ENCODE results near the gene NFIX.

Gene NFIX

DNA sequence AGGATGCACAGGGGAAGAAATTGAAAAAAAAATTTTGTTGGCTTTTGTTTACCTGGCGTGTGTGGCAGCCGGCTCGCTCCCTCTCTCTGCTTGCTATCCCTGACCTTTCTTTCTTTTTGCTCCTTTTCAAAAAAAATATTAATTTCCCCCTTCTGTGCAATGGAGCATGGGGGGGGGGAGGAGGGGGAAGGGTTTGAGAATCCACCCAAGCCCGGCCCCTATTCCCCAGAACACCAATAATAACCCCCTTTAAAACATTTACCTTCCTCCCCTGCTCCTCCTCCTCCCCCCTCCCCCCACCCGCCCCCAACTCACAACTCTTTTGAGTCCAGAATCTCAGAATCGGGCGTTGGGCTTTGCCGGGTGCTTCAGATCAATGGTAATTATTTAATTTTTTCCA lies 28.4 kb downstream of the NFIX start:
- no peak for FAIRE-seq

DNA sequence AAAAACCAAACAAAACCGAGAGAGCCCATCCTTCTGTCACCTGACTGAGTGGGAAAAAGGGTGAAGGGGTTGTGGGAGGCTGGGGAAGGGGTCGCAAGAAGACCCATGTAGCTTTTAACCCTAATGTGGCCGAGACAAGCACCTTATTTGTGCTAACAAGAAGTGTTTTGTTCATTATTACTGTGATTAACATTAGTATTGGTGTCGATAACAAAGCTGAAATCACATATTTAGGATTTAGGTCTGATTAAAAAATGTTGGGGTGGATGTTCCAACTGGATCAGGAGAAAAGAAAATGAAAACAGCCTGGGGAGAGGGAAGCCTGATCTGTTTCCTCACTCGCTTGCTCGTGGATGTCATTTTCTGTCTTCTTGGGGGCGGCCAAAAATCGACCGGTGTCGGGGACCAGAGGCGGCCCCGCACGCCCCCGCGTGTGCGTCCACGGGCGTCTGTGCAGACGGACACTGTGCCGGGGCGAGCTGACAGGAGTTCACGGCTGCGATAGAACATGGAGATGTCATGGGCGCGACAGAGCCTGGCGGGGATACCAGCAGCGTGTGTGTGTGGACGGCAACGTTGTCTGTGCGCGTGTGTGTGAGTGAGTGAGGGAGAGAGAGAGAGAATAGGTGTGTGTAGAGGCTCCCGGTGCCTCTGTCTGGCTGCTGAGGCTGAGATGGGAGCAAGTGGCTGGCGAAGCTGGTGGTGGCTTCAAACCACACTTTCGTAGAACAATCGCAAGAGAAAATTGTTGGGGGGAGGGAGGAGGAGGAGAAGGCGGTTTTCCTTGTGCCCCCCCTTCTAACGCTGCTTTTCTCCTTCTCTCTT lies 29.1 kb downstream of the NFIX start:
- no peak for FAIRE-seq

DNA sequence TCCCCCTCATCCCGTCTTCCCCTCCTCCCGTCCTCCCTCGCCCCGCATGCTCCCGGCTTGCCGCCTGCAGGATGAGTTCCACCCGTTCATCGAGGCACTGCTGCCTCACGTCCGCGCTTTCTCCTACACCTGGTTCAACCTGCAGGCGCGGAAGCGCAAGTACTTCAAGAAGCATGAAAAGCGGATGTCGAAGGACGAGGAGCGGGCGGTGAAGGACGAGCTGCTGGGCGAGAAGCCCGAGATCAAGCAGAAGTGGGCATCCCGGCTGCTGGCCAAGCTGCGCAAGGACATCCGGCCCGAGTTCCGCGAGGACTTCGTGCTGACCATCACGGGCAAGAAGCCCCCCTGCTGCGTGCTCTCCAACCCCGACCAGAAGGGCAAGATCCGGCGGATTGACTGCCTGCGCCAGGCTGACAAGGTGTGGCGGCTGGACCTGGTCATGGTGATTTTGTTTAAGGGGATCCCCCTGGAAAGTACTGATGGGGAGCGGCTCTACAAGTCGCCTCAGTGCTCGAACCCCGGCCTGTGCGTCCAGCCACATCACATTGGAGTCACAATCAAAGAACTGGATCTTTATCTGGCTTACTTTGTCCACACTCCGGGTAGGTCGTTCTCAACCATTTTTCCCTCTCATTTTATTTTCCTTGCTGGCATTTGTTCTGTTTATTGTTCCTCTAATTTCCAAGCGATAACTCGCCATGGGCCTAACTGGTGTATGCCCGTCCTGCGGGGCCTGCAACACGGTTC lies 29.8 kb downstream of the NFIX start:
- no peak for FAIRE-seq

DNA sequence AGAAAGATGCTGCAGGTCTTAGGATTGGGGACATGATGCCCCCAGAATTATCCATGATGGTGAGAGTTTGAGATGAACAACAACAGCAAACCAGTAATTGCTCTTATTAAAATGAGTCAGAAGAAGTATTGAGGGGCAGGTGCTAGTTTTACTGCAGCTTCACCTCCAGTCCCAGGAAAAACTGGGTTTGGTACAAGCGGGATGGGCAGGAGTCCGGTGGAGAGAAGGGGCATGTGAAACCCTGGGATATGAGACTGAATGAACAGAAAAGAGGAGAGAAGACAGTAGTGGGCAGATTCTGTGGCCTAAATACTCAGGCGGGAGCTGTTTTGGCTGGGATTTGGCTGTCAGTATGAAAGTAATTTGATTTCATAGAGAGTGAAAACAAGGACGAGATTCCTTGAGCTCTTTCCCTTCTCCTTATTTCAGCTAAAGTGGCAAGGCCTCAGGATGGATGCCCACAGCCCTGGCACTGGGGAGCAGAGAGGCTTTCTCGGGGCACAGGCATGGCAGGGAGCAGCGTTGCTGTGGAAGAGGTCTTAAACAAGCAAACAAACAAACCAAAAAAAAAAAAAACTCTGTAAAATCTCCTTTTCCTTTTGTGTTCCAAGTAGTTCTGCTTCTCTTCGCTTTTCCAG lies 30.7 kb downstream of the NFIX start:
- no peak for FAIRE-seq

DNA sequence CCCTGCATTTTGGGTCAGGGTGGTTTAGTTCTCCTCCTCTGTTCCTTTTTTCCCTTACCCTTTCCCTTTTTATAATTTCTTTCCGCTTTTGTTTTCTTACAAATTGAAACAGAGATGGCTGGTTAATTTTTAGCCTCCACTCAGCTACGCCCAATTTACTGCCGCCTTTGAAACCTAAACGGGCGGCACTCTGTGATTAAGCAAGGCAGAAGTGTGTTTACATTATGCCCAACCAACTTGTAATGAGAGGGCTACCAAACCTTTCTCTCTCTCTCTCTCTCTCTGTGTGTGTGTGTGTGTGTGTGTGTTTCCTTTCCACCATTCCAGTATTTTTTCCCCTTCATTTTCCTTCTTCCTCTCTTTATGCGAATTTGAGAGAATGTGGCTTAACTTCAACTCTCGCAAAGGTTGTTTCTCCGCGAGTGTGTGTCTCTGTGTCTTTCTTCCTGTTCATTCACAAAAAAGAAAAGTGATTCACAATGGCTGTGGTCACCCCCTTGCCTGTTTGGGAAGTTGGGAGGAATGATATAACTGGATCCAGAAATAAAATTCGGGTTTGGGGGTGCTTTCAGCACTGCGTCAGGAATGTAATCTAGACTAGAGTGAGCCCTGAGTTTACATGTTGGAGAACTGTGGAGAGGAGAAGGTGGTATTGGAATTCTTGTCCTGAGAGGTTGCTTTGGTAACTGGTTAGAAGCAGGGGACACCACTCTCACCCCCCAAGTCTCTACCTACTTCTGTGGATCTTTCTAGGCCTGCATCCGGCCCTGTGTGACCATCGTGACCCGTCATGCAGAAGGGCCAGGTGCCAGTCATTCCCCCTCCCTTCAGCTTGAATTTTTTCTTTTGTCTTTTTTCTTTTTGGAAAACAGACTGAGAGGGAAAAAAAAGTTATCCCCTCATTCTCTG lies 31.4 kb downstream of the NFIX start:
- FAIRE-seq, result no peak

DNA sequence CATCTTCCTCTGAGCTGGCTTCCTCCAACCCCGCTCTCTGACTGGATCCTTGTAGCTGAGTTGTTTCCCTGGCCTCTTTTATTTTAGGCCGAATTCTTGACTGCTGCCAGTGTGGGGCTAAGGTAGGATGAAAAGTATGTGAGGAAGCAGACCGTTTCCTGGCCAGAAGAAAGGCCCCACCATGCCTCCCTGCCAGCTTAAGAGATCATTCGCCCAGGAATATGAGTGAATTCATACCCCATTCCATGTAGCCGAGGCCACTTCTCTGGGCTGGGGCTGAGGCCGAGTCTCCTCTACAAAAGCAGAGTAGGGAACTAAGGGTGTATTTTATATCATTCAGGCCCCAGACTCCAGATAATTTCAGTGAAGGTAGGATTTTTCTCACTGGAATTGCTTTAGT lies 32.3 kb downstream of the NFIX start:
- no peak for FAIRE-seq

DNA sequence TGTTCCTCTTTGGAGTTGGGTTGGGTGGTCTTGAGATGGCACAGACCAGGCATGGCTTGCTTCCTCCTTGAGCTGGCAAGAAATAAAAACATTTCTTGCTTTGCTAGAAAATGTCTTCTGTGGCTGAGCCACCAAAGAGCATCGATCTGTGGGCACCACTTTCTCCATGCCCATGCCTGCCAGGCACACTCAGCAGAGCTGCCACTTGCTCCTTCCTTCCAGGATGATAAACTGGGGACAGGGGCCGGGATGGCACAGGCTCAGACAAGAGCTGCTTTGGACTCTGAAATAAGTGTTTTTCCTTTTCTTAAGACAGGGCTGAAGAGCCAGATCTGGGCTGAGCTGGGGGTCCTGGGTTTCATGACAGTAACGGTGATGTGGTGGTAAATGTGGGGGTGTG lies 32.8 kb downstream of the NFIX start:
- no peak for FAIRE-seq

DNA sequence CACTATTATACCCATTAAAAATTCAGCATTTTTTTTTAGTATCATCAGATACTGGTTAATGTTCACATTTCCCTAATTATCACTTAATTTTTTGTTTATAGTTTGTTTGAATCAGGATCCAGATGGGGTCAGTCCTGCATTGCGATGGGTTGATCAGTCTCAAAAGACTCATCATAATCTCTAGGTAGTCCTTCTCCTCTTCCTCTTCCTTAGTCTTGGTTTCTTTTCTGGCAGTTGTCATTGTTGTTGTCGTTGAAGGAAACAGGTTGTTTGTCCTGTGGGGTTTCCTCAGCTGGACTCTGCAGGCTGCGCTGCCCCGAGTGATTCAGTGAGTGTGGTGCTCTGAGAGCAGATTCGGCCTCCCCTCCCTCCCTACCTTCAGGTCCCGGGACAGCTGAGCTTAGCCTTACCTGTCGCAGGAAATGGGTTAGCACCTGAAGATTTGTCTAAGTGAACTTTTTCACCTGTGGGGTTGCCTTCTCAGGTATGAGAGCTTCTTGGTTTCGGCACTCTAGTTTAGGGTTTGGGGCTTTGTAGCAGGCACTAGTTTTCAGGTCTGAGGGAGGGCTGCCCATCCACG lies 34.1 kb downstream of the NFIX start:
- no peak for FAIRE-seq

DNA sequence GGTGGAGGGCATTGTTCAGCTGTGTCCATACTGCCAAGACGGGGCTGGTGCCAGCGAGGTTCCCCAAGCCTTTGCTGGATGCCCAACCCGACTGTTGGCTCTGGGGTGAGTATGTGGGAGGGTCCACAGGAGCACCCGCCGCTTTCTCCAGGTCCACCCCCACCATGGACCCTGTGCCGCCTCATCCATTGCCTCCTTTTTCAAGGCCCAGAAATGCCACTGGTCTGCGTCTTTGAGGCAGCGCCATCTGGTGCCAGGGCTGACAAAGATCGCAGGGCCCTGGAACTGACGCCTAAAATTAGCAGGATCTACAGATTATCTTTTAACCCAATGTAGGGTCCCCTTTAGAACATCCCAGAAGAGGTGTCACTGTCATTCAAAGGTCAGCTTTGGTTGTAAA lies 34.6 kb downstream of the NFIX start:
- FAIRE-seq, result no peak

DNA sequence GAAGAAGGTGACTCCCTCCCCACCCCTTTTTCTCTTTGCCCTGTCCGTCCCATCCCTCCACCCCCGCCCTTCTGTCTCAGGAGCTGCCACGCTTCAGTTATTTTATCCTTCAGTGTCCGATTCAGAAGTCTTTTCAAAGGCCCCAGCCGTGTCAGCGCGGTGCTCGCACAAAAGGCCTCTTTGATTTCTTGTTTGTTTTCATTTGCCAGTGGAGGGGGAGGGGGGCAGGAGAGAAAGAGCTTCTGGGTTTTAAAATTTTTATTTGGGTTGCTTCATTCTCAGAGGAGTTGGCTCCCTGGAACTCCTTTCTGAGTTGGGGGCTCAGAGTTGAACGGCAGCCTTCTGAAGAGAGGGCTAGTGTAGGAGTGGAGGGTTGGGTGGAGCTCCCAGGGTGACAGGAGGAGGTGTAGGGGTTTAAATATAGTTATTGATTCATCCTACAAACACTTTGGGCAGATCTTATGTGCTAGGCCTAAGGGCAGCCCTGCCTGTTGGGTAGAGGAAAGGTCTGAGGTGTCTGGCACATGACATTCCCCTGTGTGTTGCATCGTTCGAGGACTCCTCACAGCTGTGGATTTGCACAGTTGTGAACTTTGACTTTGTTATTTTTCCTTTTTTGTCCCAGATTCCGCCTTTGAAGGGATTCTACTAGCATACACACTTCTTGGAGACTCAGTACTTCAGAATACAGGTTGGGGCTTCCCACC lies 36.8 kb downstream of the NFIX start:
- no peak for FAIRE-seq

DNA sequence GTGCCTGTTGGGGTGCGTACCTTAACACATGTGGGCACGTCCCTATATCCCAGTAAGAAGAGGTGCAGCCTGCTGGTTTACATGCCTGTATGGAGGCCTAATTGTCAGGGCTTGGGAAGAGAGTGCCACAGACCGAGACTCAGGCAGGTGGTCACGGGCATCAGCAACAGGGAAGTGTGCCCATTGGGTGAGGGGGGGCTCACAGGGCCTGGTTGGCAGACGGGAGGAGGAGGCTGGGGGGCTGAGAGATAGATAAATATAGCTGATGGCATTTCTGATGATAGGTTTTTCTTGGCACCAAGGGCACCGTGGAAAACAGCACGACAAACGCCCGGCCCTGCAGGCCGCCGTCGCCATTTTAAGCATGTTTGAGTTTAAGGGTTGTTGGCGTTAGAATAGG lies 37.6 kb downstream of the NFIX start:
- FAIRE-seq, result no peak

DNA sequence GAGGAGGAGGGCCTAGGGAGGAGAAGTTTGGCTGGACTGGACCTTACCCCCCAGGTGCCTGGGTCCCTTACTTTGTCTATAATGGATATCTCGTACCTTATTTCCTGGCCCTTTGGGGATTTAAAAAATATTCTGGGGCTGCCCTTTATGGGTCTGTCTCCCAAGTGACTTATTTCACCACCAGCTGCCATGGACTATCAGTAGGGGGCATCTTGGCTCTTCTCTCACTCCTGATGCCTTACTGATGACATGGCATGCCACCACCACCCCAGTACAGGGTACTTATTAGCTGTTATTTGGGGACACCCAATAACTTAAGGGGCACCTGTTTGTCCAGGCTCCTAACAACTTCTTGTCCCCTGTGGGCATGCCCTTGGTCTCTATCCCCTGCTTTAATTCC lies 38.0 kb downstream of the NFIX start:
- FAIRE-seq, result no peak

DNA sequence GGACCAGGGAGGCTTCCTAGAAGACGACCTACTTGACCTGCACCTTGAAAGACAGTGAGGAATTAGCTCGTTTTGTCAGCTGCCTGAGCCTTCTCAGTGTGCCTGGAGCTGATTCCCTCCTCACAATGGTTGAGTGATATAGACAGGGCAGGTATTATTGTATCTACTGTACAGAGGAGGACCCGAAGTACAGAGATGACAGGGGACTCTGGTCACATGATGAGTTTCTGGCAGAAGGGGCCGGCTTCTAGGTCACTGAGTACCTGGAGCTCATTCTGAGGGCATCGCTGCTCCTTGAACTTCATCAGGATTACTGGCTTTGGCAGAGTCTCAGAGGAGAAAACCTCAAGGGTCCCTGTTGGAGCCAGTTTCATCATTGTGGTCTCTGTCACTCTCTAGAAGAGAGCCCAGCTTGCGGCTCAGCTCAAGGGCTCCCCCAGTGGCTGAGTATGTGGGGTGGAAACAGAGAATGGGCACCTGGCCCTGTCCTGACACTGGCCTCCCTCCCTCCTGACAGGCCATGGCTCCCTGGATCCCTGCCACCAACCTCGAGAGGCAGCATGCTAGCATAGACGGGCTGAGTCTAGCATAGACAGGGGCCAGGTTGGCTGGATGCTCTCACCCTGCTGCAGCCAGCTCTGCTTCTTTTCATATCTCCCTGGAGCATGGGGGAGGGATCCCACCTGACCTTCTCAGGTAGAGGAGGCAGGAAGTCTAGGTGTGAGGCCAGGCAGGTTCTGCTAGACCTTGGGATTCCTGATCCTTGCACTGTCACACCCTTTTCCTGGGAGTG lies 38.7 kb downstream of the NFIX start:
- FAIRE-seq, result no peak

DNA sequence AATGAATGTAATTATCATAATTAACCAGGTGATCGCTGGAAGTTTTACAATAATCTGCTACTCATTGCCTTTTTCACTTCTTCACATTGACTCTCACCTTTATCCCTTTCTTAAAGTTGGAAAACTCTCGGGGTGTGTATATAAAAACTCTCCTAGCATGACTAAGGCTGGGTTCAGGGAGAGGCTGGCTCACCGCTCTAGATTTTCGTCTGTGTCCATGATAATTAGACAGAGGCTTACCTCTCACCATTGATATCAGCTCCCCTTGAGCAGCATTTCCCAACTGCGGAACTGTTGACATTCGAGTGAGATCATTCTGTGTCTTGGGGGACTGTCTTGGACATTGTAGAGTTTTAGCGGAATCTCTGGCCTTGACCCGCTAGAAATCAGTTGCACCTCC lies 39.4 kb downstream of the NFIX start:
- no peak for FAIRE-seq

DNA sequence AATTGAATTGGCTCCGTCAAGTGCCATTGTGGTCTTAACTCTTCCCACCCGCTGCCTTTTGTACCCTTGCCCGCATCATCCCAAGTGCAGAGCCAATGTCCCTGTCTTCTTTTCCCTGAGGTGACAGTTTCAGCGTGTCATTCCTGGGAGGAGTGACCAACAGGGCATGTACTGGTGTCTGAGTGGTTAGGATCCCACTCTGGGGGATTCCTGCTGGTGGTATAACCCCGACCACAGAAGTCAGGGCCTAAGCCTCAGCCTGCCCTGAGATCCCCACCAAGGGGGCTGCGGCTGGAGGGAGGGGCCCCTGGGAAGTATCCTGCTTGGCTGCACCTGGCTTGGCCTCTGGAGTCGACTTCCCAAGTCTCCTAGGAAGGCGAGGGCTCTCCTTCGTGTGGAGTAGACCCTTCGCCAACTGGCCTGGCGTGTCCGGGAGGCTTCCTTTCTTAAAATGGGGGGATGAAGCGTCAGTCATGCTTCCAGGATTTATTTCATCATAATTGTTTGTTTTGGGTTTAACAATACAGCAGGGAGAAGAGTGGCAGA lies 40.6 kb downstream of the NFIX start:
- no peak for FAIRE-seq

DNA sequence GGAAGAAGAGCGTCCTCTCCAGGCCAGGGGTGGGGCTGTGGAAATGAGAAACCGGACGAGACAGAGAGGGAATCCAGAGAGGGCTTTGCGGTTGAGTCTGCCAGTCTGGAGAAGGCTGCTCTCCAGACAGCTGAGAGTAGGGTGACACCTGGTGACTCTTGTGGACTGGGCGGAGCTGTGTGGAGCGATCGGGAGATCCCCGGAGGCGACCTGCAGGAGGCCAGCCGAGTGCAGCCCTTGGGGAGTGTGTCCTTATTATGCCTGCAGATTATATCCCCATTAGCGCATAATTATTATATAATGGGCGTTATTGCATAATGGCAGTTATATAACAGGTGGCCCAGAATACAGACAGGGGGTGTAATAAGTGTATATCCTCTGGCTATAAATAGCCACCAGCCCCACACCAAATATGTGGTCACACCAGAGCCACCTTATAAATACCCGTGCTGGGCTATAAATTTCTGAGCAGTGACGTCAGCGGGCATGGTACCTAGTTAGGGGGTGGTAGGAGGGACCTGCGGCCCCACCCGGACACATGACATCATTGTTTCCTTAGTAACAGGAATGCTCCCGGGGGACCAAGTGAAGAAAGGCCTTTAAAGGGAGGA lies 41.2 kb downstream of the NFIX start:
- no peak for FAIRE-seq

DNA sequence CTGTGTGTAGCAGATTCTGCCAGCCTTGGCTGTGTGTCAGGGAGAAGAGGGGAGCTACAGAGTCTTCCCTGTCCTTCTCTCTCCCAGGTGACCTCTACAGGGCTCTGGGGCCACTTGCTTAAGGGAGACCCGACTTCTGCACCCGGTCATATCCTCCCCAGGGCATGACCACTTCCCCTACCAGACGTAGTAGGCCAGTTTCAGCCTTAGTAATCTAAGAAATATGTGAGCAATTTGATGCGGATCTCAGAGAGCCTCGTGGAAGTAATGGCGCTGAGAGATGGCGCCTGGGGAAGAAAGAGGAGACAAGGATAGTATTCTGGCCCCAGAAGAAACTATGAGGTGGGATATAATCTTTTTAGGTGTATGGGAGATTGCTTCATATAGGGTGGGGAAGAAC lies 41.9 kb downstream of the NFIX start:
- FAIRE-seq, result no peak

DNA sequence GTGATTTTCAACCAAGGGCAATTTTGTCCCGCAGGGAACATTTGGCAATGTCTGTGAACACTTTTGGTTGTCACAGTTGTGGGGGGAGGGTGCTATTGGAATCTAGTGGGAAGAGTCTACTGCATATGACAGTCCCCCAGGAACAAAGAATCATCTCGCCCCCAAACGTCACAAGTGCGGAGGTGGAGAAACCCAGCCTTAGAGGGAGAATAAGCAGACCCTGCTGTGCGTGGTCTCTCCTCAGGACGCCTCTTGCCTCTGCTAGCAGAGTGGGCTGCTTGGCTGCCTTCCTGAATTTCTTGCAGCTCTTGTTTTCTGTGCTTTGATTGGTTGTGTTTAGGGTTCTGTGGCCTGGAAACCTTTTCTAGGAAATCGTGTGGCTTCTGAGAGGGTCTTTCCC lies 42.5 kb downstream of the NFIX start:
- FAIRE-seq, result no peak

DNA sequence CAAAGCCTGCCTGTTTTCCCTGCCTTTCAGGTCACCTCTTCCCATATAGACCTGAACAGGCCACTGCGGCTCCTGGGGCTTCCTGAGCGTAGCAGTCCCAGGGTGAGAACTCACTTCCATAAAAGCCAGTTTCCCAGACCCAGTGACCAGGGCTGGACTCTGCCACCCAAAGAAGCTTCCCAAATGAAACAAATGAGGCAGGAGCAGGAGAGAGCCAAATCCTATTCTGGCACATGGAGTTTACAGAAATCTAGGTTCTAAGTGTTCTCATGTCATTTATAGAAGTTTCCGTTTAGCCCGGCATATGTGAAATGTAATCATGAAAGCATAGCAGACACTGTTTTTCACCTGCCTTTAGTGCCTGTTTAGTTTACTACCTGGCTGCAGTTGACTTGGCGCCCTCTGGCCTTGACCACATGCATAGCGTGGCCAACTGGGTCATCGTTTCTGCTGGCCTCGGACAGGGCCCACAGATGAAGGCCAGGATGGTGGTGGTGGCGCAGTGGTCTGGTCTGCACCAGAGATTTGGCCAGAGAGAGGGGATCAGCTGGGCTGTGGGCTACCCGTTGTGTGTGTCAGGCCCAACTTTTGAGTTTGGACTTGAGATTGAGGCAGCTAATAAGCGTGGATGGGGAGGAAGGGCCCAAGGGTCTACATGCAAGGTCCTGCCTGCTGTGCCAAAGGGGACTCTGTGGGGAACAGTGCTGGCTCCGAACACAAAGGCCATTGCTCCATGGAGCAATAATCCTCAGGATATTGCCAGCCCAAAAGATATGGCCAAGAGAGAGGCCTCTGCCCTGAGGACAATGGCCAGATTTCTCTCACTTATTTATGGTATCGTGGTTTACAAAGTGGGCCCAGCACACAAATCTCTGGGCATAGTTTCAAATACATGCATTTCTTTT lies 43.3 kb downstream of the NFIX start:
- no peak for FAIRE-seq
